MM.1S (cell line): ENCODE results near the gene AGBL4.

Experiments
- DNase-seq: peaks from one replicate; pipeline ENCODE4 v3.0.0-alpha.2; 2015
- H2AFZ ChIP-seq: fragments of 300-600 bp; sonication (generic); 2 replicates; pipeline ENCODE4 v1.6.0; 2016; ENCODE audit warnings: antibody characterized with exemption, low read length
- H3F3A ChIP-seq: fragments of 300-600 bp; sonication (generic); 2 replicates; pipeline ENCODE4 v1.6.1; 2016; ENCODE audit warnings: mild to moderate bottlenecking, antibody characterized with exemption, low read length, moderate library complexity, mixed read lengths; ENCODE audit not compliant: insufficient read depth
- H3K27ac ChIP-seq: fragments of 300-600 bp; sonication (generic); 2 replicates; pipeline ENCODE4 v1.5.1; 2016; ENCODE audit warnings: mild to moderate bottlenecking, low read length
- H3K27me3 ChIP-seq: fragments of 300-600 bp; sonication (generic); replicated peaks from 2 replicates; pipeline ENCODE4 v1.6.0; 2016; ENCODE audit warnings: low read length; ENCODE audit not compliant: insufficient read depth
- H3K36me3 ChIP-seq: fragments of 300-600 bp; sonication (generic); replicated peaks from 2 replicates; pipeline ENCODE4 v1.6.1; 2016; ENCODE audit warnings: mild to moderate bottlenecking, low read length, mixed read lengths; ENCODE audit not compliant: insufficient read depth
- H3K4me1 ChIP-seq: fragments of 300-600 bp; sonication (generic); 2 replicates; pipeline ENCODE4 v1.6.1; 2016; ENCODE audit warnings: low read length, mixed read lengths
- H3K4me2 ChIP-seq: fragments of 300-600 bp; sonication (generic); 2 replicates; pipeline ENCODE4 v1.6.0; 2016; ENCODE audit warnings: low read depth, low read length
- H3K4me3 ChIP-seq: fragments of 300-600 bp; sonication (generic); 2 replicates; pipeline ENCODE4 v1.5.1; 2016; ENCODE audit warnings: low read length, mixed read lengths
- H3K79me2 ChIP-seq: fragments of 300-600 bp; sonication (generic); 2 replicates; pipeline ENCODE4 v1.6.1; 2016; ENCODE audit warnings: mixed run types, low read length, mixed read lengths
- H3K9ac ChIP-seq: fragments of 300-600 bp; sonication (generic); 2 replicates; pipeline ENCODE4 v1.6.1; 2016; ENCODE audit warnings: low read length, mixed read lengths
- H3K9me2 ChIP-seq: fragments of 300-600 bp; sonication (generic); replicated peaks from 2 replicates; pipeline ENCODE4 v1.6.1; 2016; ENCODE audit warnings: mild to moderate bottlenecking, low read length, mixed read lengths; ENCODE audit not compliant: insufficient read depth
- H3K9me3 ChIP-seq: fragments of 300-600 bp; sonication (generic); replicated peaks from 2 replicates; pipeline ENCODE4 v1.6.1; 2016; ENCODE audit warnings: mild to moderate bottlenecking, low read length, mixed read lengths; ENCODE audit not compliant: insufficient read depth
- H4K20me1 ChIP-seq: fragments of 300-600 bp; sonication (generic); 2 replicates; pipeline ENCODE4 v1.6.1; 2016; ENCODE audit warnings: mild to moderate bottlenecking, low read length, moderate library complexity, mixed read lengths; ENCODE audit not compliant: insufficient read depth
- CTCF ChIP-seq: fragments of 300-600 bp; sonication (generic); IDR thresholded peaks from 2 replicates; pipeline ENCODE4 v1.5.1; 2016; ENCODE audit warnings: antibody characterized with exemption, low read length, mixed read lengths
- EZH2 ChIP-seq: fragments of 300-600 bp; sonication (generic); optimal IDR thresholded peaks from 2 replicates; pipeline ENCODE3; 2017; ENCODE audit warnings: low read depth, mild to moderate bottlenecking, antibody characterized with exemption, low read length, mixed read lengths
- EZH2phosphoT487 ChIP-seq: fragments of 300-600 bp; sonication (generic); IDR thresholded peaks from 2 replicates; pipeline ENCODE4 v1.6.1; 2018; ENCODE audit warnings: antibody characterized with exemption, low read length

The AGBL4 gene

DNA sequence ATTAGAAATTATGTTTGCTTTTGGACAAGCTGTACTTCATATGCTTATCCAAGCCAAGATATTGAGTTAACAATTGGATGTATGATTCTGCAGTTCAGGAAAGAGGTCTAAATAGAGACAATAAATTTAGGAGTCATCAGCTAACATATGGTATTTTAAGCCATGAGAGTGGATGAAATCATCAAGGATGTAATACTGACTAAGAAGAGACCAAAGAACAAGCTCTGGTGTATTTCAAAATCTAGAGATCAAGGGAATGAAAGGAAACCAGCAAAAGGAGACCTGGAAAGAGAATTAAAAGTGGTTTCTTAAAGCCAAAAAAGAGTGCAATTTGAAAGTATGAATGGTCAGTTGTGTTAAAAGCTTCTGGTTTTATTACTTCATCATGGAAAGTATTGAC lies 1063.4 kb downstream of the AGBL4 start:
- Histone ChIP-seq H3K9me3 (no peaks in the 10 kb centered on the region), H3K27me3 (no peaks in the 10 kb centered on the region), H3K9me2 (no peaks in the 10 kb centered on the region), H4K20me1 (no peaks in the 10 kb centered on the region), H3K36me3 (no peaks in the 10 kb centered on the region), H3K4me3 (no peak overlapping the region), H3K9ac (no peak overlapping the region), H3K79me2 (no peaks in the 10 kb centered on the region), H2AFZ (no peak overlapping the region), H3K27ac (no peak overlapping the region), H3F3A (no peaks in the 10 kb centered on the region), H3K4me1 (no peaks in the 10 kb centered on the region), H3K4me2 (no peak overlapping the region)
- no peak for DNase-seq
- TF ChIP-seq CTCF: no peak
- TF ChIP-seq EZH2phosphoT487: no peak
- no peak for TF ChIP-seq EZH2

DNA sequence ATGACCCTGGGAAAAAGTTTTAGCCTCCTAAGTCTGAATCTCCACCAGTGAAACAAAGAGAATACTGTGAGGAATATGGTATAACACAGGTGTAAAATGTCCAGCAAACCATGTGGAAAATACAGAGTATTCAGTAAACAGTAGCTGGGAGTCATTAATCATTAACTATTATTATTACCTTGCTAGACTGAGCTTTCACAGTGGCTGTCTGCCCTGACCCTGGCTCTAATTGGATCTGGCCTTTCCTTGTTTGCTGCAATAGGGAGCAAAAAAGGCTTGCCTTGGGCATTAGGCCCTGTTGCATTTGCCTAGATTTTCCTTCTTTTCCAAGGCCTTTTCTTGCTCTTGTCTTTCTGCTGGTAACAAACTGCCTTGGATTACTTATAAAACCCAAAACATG lies 1068.0 kb downstream of the AGBL4 start:
- Histone ChIP-seq H3K4me1 (no peaks in the 10 kb centered on the region), H4K20me1 (no peaks in the 10 kb centered on the region), H3K27me3 (no peaks in the 10 kb centered on the region), H3K9me3 (no peaks in the 10 kb centered on the region), H2AFZ (no peak overlapping the region), H3K9me2 (no peaks in the 10 kb centered on the region), H3K4me2 (no peak overlapping the region), H3K9ac (no peak overlapping the region), H3K36me3 (no peaks in the 10 kb centered on the region), H3K79me2 (no peaks in the 10 kb centered on the region), H3F3A (no peaks in the 10 kb centered on the region), H3K4me3 (no peak overlapping the region), H3K27ac (no peak overlapping the region)
- TF ChIP-seq EZH2 (no peak), EZH2phosphoT487 (no peak), CTCF (no peak)
- no peak for DNase-seq

DNA sequence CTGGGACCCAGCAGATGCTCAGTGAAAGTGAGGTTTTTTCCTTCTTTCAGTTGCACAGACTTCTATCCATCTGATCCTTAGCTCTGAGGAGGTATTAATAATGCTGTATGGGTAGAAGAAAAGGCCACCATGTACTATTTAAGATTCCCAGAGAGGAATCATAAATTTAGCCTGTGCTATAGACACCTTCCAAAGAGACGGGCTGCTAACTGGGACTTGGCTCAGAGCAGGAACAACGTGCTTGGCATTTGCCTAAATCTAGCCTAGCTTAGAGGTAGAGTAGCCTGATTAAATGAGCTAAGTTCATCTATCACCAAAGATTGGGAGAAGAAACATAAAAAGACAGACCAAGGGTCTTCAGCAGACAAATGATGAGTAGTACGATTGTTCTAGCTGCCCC lies 1070.1 kb downstream of the AGBL4 start:
- Histone ChIP-seq H3K9me3 (no peaks in the 10 kb centered on the region), H3K4me3 (no peak overlapping the region), H3K79me2 (no peaks in the 10 kb centered on the region), H3K9me2 (no peaks in the 10 kb centered on the region), H3K36me3 (no peaks in the 10 kb centered on the region), H3K4me1 (peaks cover 14% of the 10 kb centered on the region), H3K4me2 (no peak overlapping the region), H2AFZ (no peak overlapping the region), H3K27me3 (no peaks in the 10 kb centered on the region), H3F3A (peaks cover under 1% of the 10 kb centered on the region; the same call in 1 of the 2 replicates), H3K27ac (no peak overlapping the region), H3K9ac (no peak overlapping the region), H4K20me1 (no peaks in the 10 kb centered on the region)
- DNase-seq: no peak
- TF ChIP-seq EZH2 (no peak), EZH2phosphoT487 (no peak), CTCF (no peak)
